Measurements from ENCODE around the gene SMOC2. TPM values are rescaled to one million over a fixed set of nuclear protein-coding genes. Genes with fewer than 3 reads are reported as not detected.
"Not testable (repeated sequence)": the region's sequence is repeated elsewhere in the genome, so short reads cannot be mapped to it uniquely, and the experiment has no call there.

Gene SMOC2
- total RNA-seq, 4 donors from 2014 or later, result 5.8 to 14.5 (median 9.0) TPM

DNA sequence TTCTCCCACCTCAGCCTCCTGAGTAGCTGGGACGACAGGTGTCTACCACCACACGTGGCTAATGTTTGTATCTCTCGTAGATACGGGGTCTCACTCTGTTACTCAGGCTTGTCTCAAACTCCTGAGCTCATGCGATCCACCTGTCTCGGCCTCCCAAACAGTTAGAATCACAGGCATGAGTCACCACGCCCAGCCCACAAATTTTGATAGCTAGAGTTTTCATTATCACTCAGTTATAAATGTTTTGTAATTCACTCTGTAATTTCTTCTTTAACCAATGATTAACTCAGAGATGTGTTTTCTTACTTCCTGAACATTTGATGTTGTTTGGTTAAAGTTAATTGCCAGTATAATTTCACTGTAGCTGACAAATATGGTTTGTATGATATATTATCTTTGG is 249.3 kb downstream of the SMOC2 start:
- Histone ChIP-seq H3K27me3 (peaks cover 5% of the 10 kb centered on the region), H3K9me3 (no peaks in the 10 kb centered on the region), H3K27ac (no peak overlapping the region), H3K36me3 (no peaks in the 10 kb centered on the region), H3K4me3 (no peak overlapping the region), H3K4me1 (peaks cover 0 to 4% (median 0%) of the 10 kb centered on the region in 4 donors)
- WGBS, 2 donors (ENCODE audit: low coverage in 1 of 2), result 52 to 59% methylated on average over 3 to 7 of the region's 7 CpGs
- TF ChIP-seq POLR2AphosphoS5 (IDR thresholded peaks at IDR 0.05), result no peak
- no peak for TF ChIP-seq POLR2A (IDR thresholded peaks at IDR 0.05)
- TF ChIP-seq, protein P1, sequence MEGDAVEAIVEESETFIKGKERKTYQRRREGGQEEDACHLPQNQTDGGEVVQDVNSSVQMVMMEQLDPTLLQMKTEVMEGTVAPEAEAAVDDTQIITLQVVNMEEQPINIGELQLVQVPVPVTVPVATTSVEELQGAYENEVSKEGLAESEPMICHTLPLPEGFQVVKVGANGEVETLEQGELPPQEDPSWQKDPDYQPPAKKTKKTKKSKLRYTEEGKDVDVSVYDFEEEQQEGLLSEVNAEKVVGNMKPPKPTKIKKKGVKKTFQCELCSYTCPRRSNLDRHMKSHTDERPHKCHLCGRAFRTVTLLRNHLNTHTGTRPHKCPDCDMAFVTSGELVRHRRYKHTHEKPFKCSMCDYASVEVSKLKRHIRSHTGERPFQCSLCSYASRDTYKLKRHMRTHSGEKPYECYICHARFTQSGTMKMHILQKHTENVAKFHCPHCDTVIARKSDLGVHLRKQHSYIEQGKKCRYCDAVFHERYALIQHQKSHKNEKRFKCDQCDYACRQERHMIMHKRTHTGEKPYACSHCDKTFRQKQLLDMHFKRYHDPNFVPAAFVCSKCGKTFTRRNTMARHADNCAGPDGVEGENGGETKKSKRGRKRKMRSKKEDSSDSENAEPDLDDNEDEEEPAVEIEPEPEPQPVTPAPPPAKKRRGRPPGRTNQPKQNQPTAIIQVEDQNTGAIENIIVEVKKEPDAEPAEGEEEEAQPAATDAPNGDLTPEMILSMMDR (IDR thresholded peaks at IDR 0.05), result no peak
- TF ChIP-seq EP300 (IDR thresholded peaks at IDR 0.05; ENCODE audit: low read depth), result no peak
- intact Hi-C loops (cut with DNase I; ENCODE audit: low total_unique reads), result no loop called here
- DNase-seq, result peak; percentile 47
- in situ Hi-C loops (cut with MboI; ENCODE audit: low pct_ligation_motif_present in 1 of 4, low pct_unique_long_range_greater_than_20kb in 1 of 4, low sequenced_read_pairs in 3 of 4), result no loop called here

DNA sequence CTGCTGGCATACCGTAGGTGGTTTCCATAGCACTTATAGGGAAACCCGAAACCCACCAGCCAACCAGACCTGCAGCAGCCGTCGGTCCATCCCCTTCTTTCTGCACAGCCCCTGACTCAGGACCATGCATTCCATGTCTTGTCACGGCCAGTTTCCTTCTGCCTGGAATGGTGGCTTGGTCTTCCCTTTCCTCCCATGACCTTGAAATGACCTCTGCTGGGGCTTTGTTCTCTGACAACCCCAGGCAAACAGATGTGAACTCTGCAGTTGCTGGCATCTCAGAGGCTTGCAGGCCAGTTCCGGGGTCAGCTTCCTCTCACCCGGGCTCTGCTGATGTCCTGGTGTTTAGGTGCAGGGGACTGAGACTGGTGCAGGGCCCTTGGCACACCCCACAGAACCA is 250.8 kb downstream of the SMOC2 start:
- H3K27ac ChIP-seq, result no peak overlapping the region
- no peaks in the 10 kb centered on the region for H3K9me3 ChIP-seq
- no peaks in the 10 kb centered on the region for H3K36me3 ChIP-seq
- TF ChIP-seq POLR2A (IDR thresholded peaks at IDR 0.05) (no peak), EP300 (IDR thresholded peaks at IDR 0.05; ENCODE audit: low read depth) (no peak), POLR2AphosphoS5 (IDR thresholded peaks at IDR 0.05) (no peak)
- 87% methylated on average over 7 of the region's 7 CpGs; no CpG with 5 or more reads in 1 of the 2 donors for WGBS, 2 donors (ENCODE audit: low coverage in 1 of 2)
- DNase-seq, result no peak
- intact Hi-C loops (cut with DNase I; ENCODE audit: low total_unique reads), result no loop called here
- H3K4me1 ChIP-seq, result peaks cover 0 to 4% (median 0%) of the 10 kb centered on the region in 4 donors
- H3K27me3 ChIP-seq, result no peaks in the 10 kb centered on the region
- H3K4me3 ChIP-seq, result no peak overlapping the region
- in situ Hi-C loops (cut with MboI; ENCODE audit: low pct_ligation_motif_present in 1 of 4, low pct_unique_long_range_greater_than_20kb in 1 of 4, low sequenced_read_pairs in 3 of 4), result no loop called here

DNA sequence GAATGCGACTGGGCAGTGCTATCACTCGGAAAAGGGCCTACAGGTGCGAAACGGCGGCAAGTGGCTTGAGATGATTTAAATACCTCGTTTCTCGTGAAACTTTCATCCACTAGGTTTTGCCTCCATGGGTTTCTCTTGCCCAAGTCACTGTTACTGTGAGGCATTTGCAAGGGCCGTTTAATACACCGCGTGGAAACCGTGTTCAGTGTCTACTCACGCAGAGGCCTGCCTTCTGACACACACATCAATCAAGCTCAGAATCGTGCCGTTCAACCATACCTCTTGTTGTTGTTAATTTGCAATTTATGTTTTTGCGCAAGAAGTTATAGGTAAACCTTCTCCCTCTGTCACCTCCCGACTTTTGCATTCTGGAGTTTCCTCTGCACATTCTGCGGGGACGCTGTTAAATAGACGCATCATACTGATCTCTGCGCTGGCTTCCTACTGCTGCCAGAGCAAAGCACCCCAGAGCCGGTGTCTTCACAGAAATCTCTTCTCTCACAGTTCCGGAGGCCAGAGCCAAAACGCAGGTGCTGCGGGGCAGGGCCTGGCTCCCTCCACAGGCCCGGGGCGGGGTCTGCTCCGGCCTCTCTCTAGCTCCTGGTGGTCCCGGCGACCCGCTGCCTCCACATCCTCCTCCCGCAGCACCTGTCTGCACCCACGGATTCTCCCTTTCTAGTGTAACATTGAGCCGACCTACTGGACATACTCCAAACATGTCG is 251.4 kb downstream of the SMOC2 start:
- DNase-seq, result no peak
- in situ Hi-C loops (cut with MboI; ENCODE audit: low pct_ligation_motif_present in 1 of 4, low pct_unique_long_range_greater_than_20kb in 1 of 4, low sequenced_read_pairs in 3 of 4) (no loop called here), intact Hi-C loops (cut with DNase I; ENCODE audit: low total_unique reads) (no loop called here)
- 91 to 92% methylated on average over 19 to 33 of the region's 34 CpGs for WGBS, 2 donors (ENCODE audit: low coverage in 1 of 2)
- Histone ChIP-seq H3K4me1 (peaks cover 0 to 4% (median 0%) of the 10 kb centered on the region in 4 donors), H3K4me3 (no peak overlapping the region), H3K9me3 (no peaks in the 10 kb centered on the region), H3K27me3 (no peaks in the 10 kb centered on the region), H3K27ac (no peak overlapping the region), H3K36me3 (no peaks in the 10 kb centered on the region)
- TF ChIP-seq EP300 (IDR thresholded peaks at IDR 0.05; ENCODE audit: low read depth) (no peak), POLR2AphosphoS5 (IDR thresholded peaks at IDR 0.05) (no peak), POLR2A (IDR thresholded peaks at IDR 0.05) (no peak)
- TF ChIP-seq, protein P1 (IDR thresholded peaks at IDR 0.05), result no peak

DNA sequence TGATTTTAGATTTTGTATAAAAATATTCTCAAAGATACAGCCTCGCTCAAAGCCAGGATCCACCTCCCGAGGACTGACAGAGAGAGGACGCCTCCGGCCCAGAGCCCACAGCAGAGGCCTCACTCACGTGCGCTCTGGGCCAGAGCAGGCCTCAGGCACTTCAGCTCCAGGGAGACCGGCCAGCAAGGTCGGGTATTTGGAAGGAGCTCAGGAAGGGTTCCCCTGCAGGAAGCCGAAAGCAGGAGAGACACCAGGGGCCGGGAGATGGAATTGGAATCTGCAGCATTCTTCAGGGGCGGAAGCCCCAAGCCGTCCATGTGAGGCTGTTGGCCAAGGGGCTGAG is 251.9 kb downstream of the SMOC2 start:
- H3K27ac ChIP-seq; H3K4me3 ChIP-seq; DNase-seq; in situ Hi-C loops (cut with MboI; ENCODE audit: low pct_ligation_motif_present in 1 of 4, low pct_unique_long_range_greater_than_20kb in 1 of 4, low sequenced_read_pairs in 3 of 4); H3K4me1 ChIP-seq; H3K36me3 ChIP-seq; H3K27me3 ChIP-seq; H3K9me3 ChIP-seq; intact Hi-C loops (cut with DNase I; ENCODE audit: low total_unique reads): not testable (repeated sequence)
- WGBS, 2 donors (ENCODE audit: low coverage in 1 of 2), result 66% methylated on average over 5 of the region's 12 CpGs; no CpG with 5 or more reads in 1 of the 2 donors

DNA sequence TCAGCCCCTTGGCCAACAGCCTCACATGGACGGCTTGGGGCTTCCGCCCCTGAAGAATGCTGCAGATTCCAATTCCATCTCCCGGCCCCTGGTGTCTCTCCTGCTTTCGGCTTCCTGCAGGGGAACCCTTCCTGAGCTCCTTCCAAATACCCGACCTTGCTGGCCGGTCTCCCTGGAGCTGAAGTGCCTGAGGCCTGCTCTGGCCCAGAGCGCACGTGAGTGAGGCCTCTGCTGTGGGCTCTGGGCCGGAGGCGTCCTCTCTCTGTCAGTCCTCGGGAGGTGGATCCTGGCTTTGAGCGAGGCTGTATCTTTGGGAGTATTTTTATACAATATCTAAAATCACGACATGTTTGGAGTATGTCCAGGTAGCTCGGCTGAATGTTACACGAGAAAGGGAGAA is 253.8 kb downstream of the SMOC2 start:
- H3K27me3 ChIP-seq; H3K36me3 ChIP-seq; H3K4me3 ChIP-seq; H3K4me1 ChIP-seq; intact Hi-C loops (cut with DNase I; ENCODE audit: low total_unique reads); DNase-seq; in situ Hi-C loops (cut with MboI; ENCODE audit: low pct_ligation_motif_present in 1 of 4, low pct_unique_long_range_greater_than_20kb in 1 of 4, low sequenced_read_pairs in 3 of 4); H3K27ac ChIP-seq; H3K9me3 ChIP-seq: not testable (repeated sequence)
- WGBS, 2 donors (ENCODE audit: low coverage in 1 of 2), result 67% methylated on average over 4 of the region's 15 CpGs; no CpG with 5 or more reads in 1 of the 2 donors
